HAP-1 (cell line): Measurements from ENCODE around the gene LHX1.

ENCODE experiments used
- DNase-seq, 2 experiments: peaks; one replicate each; pipeline ENCODE4 v3.0.0-alpha.2; 2016 to 2020; ENCODE audit warnings: low spot score in 2 of 2
- H3K27me3 ChIP-seq: fragments of 250-450 bp; sonication (Bioruptor Pico); 2 replicates; pipeline ENCODE4 v1.5.1; 2020; ENCODE audit warnings: low read depth, mild to moderate bottlenecking, moderate library complexity
- H3K36me3 ChIP-seq: fragments of 250-450 bp; sonication (Bioruptor Pico); replicated peaks from 2 replicates; pipeline ENCODE4 v1.5.1; 2020; ENCODE audit warnings: mild to moderate bottlenecking
- H3K4me1 ChIP-seq: fragments of 250-450 bp; sonication (Bioruptor Pico); 2 replicates; pipeline ENCODE4 v1.5.1; 2020; ENCODE audit warnings: mild to moderate bottlenecking
- H3K4me3 ChIP-seq: fragments of 250-450 bp; sonication (Bioruptor Pico); 2 replicates; pipeline ENCODE4 v1.5.1; 2020; ENCODE audit warnings: mild to moderate bottlenecking, moderate library complexity
- H3K9me3 ChIP-seq: fragments of 250-450 bp; sonication (Bioruptor Pico); 2 replicates; pipeline ENCODE4 v1.5.1; 2020; ENCODE audit warnings: mild to moderate bottlenecking, moderate library complexity
- in situ Hi-C: fragments of 300-500 bp; cut with MboI; formaldehyde crosslinking; loops from 3 replicates; pipeline ENCODE4 v1.14.3; 2020; ENCODE audit warnings: low sequenced_read_pairs, inconsistent platforms, mixed read lengths

The LHX1 gene

GRCh38 chr17:36930583-36930900 is 6.7 kb upstream of the LHX1 start:
- in situ Hi-C loops = no loop called here
- no peaks in the 10 kb centered on the region for H3K27me3 ChIP-seq

GRCh38 chr17:36931096-36931696 is 6.1 kb upstream of the LHX1 start:
- no peak for DNase-seq
- H3K4me3 ChIP-seq = no peak overlapping the region
- H3K36me3 ChIP-seq = no peaks in the 10 kb centered on the region
- peaks cover 5% of the 10 kb centered on the region for H3K4me1 ChIP-seq
- no peaks in the 10 kb centered on the region for H3K27me3 ChIP-seq
- no peaks in the 10 kb centered on the region for H3K9me3 ChIP-seq
- in situ Hi-C loops = no loop called here

More at GRCh38 chr17:36930583-36930900, 6.7 kb upstream of the LHX1 start:
- Histone ChIP-seq H3K4me3 (no peak overlapping the region), H3K36me3 (no peaks in the 10 kb centered on the region), H3K4me1 (peaks cover 5% of the 10 kb centered on the region), H3K9me3 (no peaks in the 10 kb centered on the region)
- DNase-seq = no peak

GRCh38 chr17:36931697-36932382 is 5.4 kb upstream of the LHX1 start:
- no peak for DNase-seq
- peaks cover 5% of the 10 kb centered on the region for H3K4me1 ChIP-seq
- H3K4me3 ChIP-seq = no peak overlapping the region
- no peaks in the 10 kb centered on the region for H3K36me3 ChIP-seq
- H3K27me3 ChIP-seq = no peaks in the 10 kb centered on the region
- H3K9me3 ChIP-seq = no peaks in the 10 kb centered on the region
- in situ Hi-C loops = no loop called here

- Histone ChIP-seq H3K4me1 (peaks cover 5% of the 10 kb centered on the region), H3K9me3 (no peaks in the 10 kb centered on the region), H3K4me3 (no peak overlapping the region), H3K27me3 (no peaks in the 10 kb centered on the region), H3K36me3 (no peaks in the 10 kb centered on the region)
- in situ Hi-C loops = no loop called here
- DNase-seq = no peak
These were observed 4.9 kb upstream of the LHX1 start for GRCh38 chr17:36932383-36932693.

GRCh38 chr17:36932694-36933511 is 4.4 kb upstream of the LHX1 start:
- no peak for DNase-seq
- no peaks in the 10 kb centered on the region for H3K9me3 ChIP-seq
- no peaks in the 10 kb centered on the region for H3K36me3 ChIP-seq
- in situ Hi-C loops = no loop called here
- peaks cover 5% of the 10 kb centered on the region for H3K4me1 ChIP-seq
- H3K27me3 ChIP-seq = no peaks in the 10 kb centered on the region
- no peak overlapping the region for H3K4me3 ChIP-seq

- in situ Hi-C loops = no loop called here
- no peaks in the 10 kb centered on the region for H3K27me3 ChIP-seq
- DNase-seq = no peak
- H3K4me1 ChIP-seq = peaks cover 5% of the 10 kb centered on the region
- no peak overlapping the region for H3K4me3 ChIP-seq
- no peaks in the 10 kb centered on the region for H3K9me3 ChIP-seq
- no peaks in the 10 kb centered on the region for H3K36me3 ChIP-seq
These were observed 3.6 kb upstream of the LHX1 start for GRCh38 chr17:36933512-36934143.

GRCh38 chr17:36934144-36934691 is 3.1 kb upstream of the LHX1 start:
- Histone ChIP-seq H3K4me3 (peak overlapping the region; percentile 54), H3K4me1 (peaks cover 5% of the 10 kb centered on the region), H3K36me3 (no peaks in the 10 kb centered on the region), H3K9me3 (no peaks in the 10 kb centered on the region), H3K27me3 (no peaks in the 10 kb centered on the region)
- DNase-seq = peak in 1 of 2 experiments; percentile 38
- in situ Hi-C loops = no loop called here

GRCh38 chr17:36934692-36935630 is 2.3 kb upstream of the LHX1 start:
- in situ Hi-C loops = no loop called here
- Histone ChIP-seq H3K27me3 (no peaks in the 10 kb centered on the region), H3K36me3 (no peaks in the 10 kb centered on the region), H3K4me3 (peak overlapping the region; percentile 54), H3K9me3 (no peaks in the 10 kb centered on the region), H3K4me1 (peaks cover 1% of the 10 kb centered on the region)
- DNase-seq = peak; percentile 55 to 79

- in situ Hi-C loops = no loop called here
- H3K4me3 ChIP-seq = peak overlapping the region; percentile 54
These were observed 1.4 kb upstream of the LHX1 start for GRCh38 chr17:36935671-36936454.

GRCh38 chr17:36936455-36937000 is 747 bp upstream of the LHX1 start:
- no peaks in the 10 kb centered on the region; the same call in none of the 2 replicates for H3K4me1 ChIP-seq
- DNase-seq = peak; percentile 87 to 91
- in situ Hi-C loops = no loop called here
- peaks cover 13% of the 10 kb centered on the region for H3K36me3 ChIP-seq
- no peaks in the 10 kb centered on the region for H3K27me3 ChIP-seq
- H3K4me3 ChIP-seq = peak overlapping the region; percentile 54
- no peaks in the 10 kb centered on the region for H3K9me3 ChIP-seq

More at GRCh38 chr17:36935671-36936454, 1.4 kb upstream of the LHX1 start:
- Histone ChIP-seq H3K27me3 (no peaks in the 10 kb centered on the region), H3K4me1 (no peaks in the 10 kb centered on the region; the same call in none of the 2 replicates), H3K36me3 (peaks cover 6% of the 10 kb centered on the region), H3K9me3 (no peaks in the 10 kb centered on the region)
- peak; percentile 58 to 81 for DNase-seq

GRCh38 chr17:36937959-36938565 is 787 bp downstream of the LHX1 start:
- in situ Hi-C loops = no loop called here
- H3K4me1 ChIP-seq = no peaks in the 10 kb centered on the region; the same call in none of the 2 replicates

More at GRCh38 chr17:36937959-36938565, 787 bp downstream of the LHX1 start:
- Histone ChIP-seq H3K27me3 (no peaks in the 10 kb centered on the region), H3K9me3 (no peaks in the 10 kb centered on the region), H3K4me3 (peak overlapping the region; percentile 54), H3K36me3 (peaks cover 17% of the 10 kb centered on the region)
- peak; percentile 46 to 59 for DNase-seq
